GM12878 (cell line): Measurements from ENCODE around the gene ARL16. TPM values are rescaled to one million over a fixed set of nuclear protein-coding genes. Genes with fewer than 3 reads are reported as not detected.

ENCODE experiments used
- ATAC-seq: fragments of 200-7000 bp; cut with Tn5 transposase; 3 replicates; pipeline ENCODE4 v1.9.1; 2020; ENCODE audit warnings: mild to moderate bottlenecking, moderate library complexity
- BruUV-seq: library from RNA; stranded (reverse); fragments of 400-500 nt; replicated peaks from 2 replicates; lab custom pipeline; 2021; lab: Mats Ljungman, UMichigan
- CTCF ChIA-PET: fragments of 300-600 bp; sonication (Branson Sonifier 250); formaldehyde crosslinking; extraction: SDS; loops from one replicate; lab custom pipeline; 2021; ENCODE audit warnings: inconsistent platforms; lab: Yijun Ruan, JAX
- POLR2A ChIA-PET: fragments of 350-600 bp; formaldehyde crosslinking; extraction: SDS; loops from one replicate; lab custom pipeline; 2021; ENCODE audit warnings: inconsistent platforms; lab: Charles Lee
- RAD21 ChIA-PET: fragments of 300-600 bp; sonication (Branson Sonifier 250); formaldehyde crosslinking; loops from one replicate; lab custom pipeline; 2023; ENCODE audit warnings: antibody characterized with exemption; ENCODE audit not compliant: unreplicated experiment; lab: Charles Lee
- SMC1A ChIA-PET: fragments of 300-600 bp; sonication (Branson Sonifier 250); formaldehyde crosslinking; loops from one replicate; lab custom pipeline; 2023; ENCODE audit not compliant: unreplicated experiment, uncharacterized antibody; lab: Charles Lee
- DNase-seq: peaks from one replicate; pipeline ENCODE4 v3.0.0-alpha.2; 2011; ENCODE audit warnings: low read depth, low spot score
- FAIRE-seq: peaks from 3 replicates; lab custom pipeline; 2011; peaks lifted over from hg19 to GRCh38; lab: Jason Lieb, UNC
- H2AFZ ChIP-seq: 2 replicates; pipeline ENCODE4 v1.6.0; 2011; ENCODE audit warnings: low read depth, low read length, control low read depth; ENCODE audit not compliant: control insufficient read depth
- H3K27ac ChIP-seq: 2 replicates; pipeline ENCODE4 v1.5.1; 2011; ENCODE audit warnings: control low read depth; ENCODE audit not compliant: control insufficient read depth, insufficient read depth
- H3K27me3 ChIP-seq, 2 experiments: replicated peaks in 1 of 2; 2 replicates each; pipeline versions ENCODE4 v1.6.0 to v1.6.1; 2011; ENCODE audit warnings: low read length in 1 of 2; ENCODE audit not compliant: control insufficient read depth in 2 of 2, insufficient read depth in 2 of 2
- H3K36me3 ChIP-seq, 2 experiments: 2 replicates each; pipeline ENCODE4 v1.5.1; 2011; ENCODE audit warnings: low read length in 1 of 2; ENCODE audit not compliant: control insufficient read depth in 2 of 2, insufficient read depth in 2 of 2
- H3K4me1 ChIP-seq: 2 replicates; pipeline ENCODE4 v1.6.1; 2011; ENCODE audit warnings: mild to moderate bottlenecking, low read length, moderate library complexity, mixed read lengths; ENCODE audit not compliant: control insufficient read depth, insufficient read depth
- H3K4me2 ChIP-seq: 2 replicates; pipeline ENCODE4 v1.6.0; 2011; ENCODE audit warnings: control low read depth; ENCODE audit not compliant: control insufficient read depth, insufficient read depth
- H3K4me3 ChIP-seq: fragments of 200-600 bp; sonication (generic); 2 replicates; pipeline ENCODE4 v1.5.1; 2016
- H3K79me2 ChIP-seq: 2 replicates; pipeline ENCODE4 v1.6.0; 2011; ENCODE audit warnings: low read length; ENCODE audit not compliant: control insufficient read depth, insufficient read depth
- H3K9ac ChIP-seq: 2 replicates; pipeline ENCODE4 v1.8.0; 2011; ENCODE audit warnings: low read length, control low read depth, mixed read lengths; ENCODE audit not compliant: control insufficient read depth, insufficient read depth
- H3K9me3 ChIP-seq: replicated peaks from 3 replicates; pipeline ENCODE4 v1.5.1; 2011; ENCODE audit warnings: mild to moderate bottlenecking, low read length; ENCODE audit not compliant: control insufficient read depth, insufficient read depth
- H4K20me1 ChIP-seq: 2 replicates; pipeline ENCODE4 v1.6.0; 2011; ENCODE audit not compliant: control insufficient read depth, insufficient read depth
- ATF7 ChIP-seq: fragments of 450-650 bp; IDR thresholded peaks from 2 replicates; pipeline ENCODE4 v1.6.1; 2016; ENCODE audit warnings: low read depth, mild to moderate bottlenecking
- CBFB ChIP-seq: IDR thresholded peaks from 2 replicates; pipeline ENCODE4 v1.6.1; 2016; ENCODE audit warnings: antibody characterized with exemption, low read depth
- CHD1 ChIP-seq: IDR thresholded peaks from 2 replicates; pipeline ENCODE4 v1.6.1; 2012; ENCODE audit warnings: low read depth, low read length, improper control_type of control experiment
- HCFC1 ChIP-seq: fragments of 150-350 bp; IDR thresholded peaks from 2 replicates; pipeline ENCODE4 v1.6.1; 2014; ENCODE audit warnings: low read length
- MEF2A ChIP-seq: IDR thresholded peaks from 2 replicates; pipeline ENCODE4 v1.6.1; 2011; ENCODE audit warnings: low read depth, mild to moderate bottlenecking, low read length, moderate library complexity; ENCODE audit not compliant: insufficient read depth
- MEF2B ChIP-seq: fragments of 450-650 bp; IDR thresholded peaks from 2 replicates; pipeline ENCODE4 v1.6.1; 2018; ENCODE audit warnings: mild to moderate bottlenecking, moderate library complexity; ENCODE audit not compliant: partially characterized antibody, poor library complexity, severe bottlenecking
- NFYB ChIP-seq: IDR thresholded peaks from 2 replicates; pipeline ENCODE4 v1.6.1; 2011; ENCODE audit warnings: low read depth, mild to moderate bottlenecking, low read length, improper control_type of control experiment, moderate library complexity; ENCODE audit not compliant: insufficient read depth
- SMAD1 ChIP-seq: fragments of 450-650 bp; IDR thresholded peaks from 2 replicates; pipeline ENCODE4 v1.6.1; 2018; ENCODE audit warnings: mild to moderate bottlenecking, low read depth; ENCODE audit not compliant: partially characterized antibody
- SMARCA5 ChIP-seq: fragments of 450-650 bp; IDR thresholded peaks from 2 replicates; pipeline ENCODE4 v1.6.1; 2017; ENCODE audit warnings: mild to moderate bottlenecking
- STAT1 ChIP-seq: fragments of 450-650 bp; conservative IDR thresholded peaks from 2 replicates; pipeline ENCODE4 v1.6.1; 2014; ENCODE audit warnings: antibody characterized with exemption, mild to moderate bottlenecking
- ZNF274 ChIP-seq: IDR thresholded peaks from one replicate; pipeline ENCODE4 v1.8.0; 2011; ENCODE audit not compliant: insufficient read length, insufficient read depth
- WGBS: methylation state at CpG from one replicate; pipeline ENCODE4 v1.1.6; 2016; ENCODE audit warnings: low lambda C conversion rate; ENCODE audit not compliant: insufficient replicate concordance, insufficient coverage; ENCODE audit errors: missing lambda C conversion rate; 5-methylcytosine and 5-hydroxymethylcytosine counted together
- in situ Hi-C: fragments of 300-500 bp; cut with MboI; formaldehyde crosslinking; loops from 9 replicates; pipeline ENCODE4 v1.14.3; 2018; ENCODE audit warnings: mixed read lengths
- intact Hi-C: fragments of 100-400 bp; cut with micrococcal nuclease; formaldehyde crosslinking; loops from one replicate; pipeline ENCODE4 v1.14.2; 2022; ENCODE audit not compliant: unreplicated experiment
- polyA plus RNA-seq, 11 experiments: library from polyadenylated mRNA; depleted of rRNA in 4 of 11; unstranded in 6 of 11; stranded (reverse) in 5 of 11; fragments of >200 nt; fragmentation: Nextera tagmentation in 4 of 11; fragmentation: Illumina TruSeq in 1 of 11; extraction: Ambion mirVana in 4 of 11; extraction: Trizol in 1 of 11; gene quantifications; 1 replicate in 1 of 11; 2 replicates in 10 of 11; pipeline versions ENCODE4 v1.2.1 to v1.2.3, GENCODE V29; 2011 to 2016; ENCODE audit warnings: inconsistent platforms in 2 of 11, missing spikeins in 2 of 11, low read depth in 1 of 11
- total RNA-seq, 4 experiments: library from RNA; depleted of rRNA in 3 of 4; stranded (reverse); fragments of >200 nt in 3 of 4; fragmentation: Illumina TruSeq in 1 of 4; extraction: Trizol in 1 of 4; gene quantifications; 2 replicates each; pipeline versions ENCODE4 v1.2.1 to v1.2.3, GENCODE V29; 2013 to 2021
- TF ChIP-seq, protein P1 (sequence below): fragments of 450-650 bp; IDR thresholded peaks from 2 replicates; pipeline ENCODE4 v1.6.1; 2017; ENCODE audit warnings: mild to moderate bottlenecking, moderate library complexity
- TF ChIP-seq, protein P2 (sequence below): fragments of 450-650 bp; IDR thresholded peaks from 2 replicates; pipeline ENCODE4 v1.6.1; 2018; ENCODE audit warnings: borderline replicate concordance, mild to moderate bottlenecking; ENCODE audit not compliant: partially characterized antibody

The ARL16 gene
- total and polyA plus RNA-seq, 10 of the 15 experiments (the other 5 are each of a cell fraction or from before 2014, with no cell fraction given) = 4.7 to 47.6 (median 30.9) TPM

DNA sequence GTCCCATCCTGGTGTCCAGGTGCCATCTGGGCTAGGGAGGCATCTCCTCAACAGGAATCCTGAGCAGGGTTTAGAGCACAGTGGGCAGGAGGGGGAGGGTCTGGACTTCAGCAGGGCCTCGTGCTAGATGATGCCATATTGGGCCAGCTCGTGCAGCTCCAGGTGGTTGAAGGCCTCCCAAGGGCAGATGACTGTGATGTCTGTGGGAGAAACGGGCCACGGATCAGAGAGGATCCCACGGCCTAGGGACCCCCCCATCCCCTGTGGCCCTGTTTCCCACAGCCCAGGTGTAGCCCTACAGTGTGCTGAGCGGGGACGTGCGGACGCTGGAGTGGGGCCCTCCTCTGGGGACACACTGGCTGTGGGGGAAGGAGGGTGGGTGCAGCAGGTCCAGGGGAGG, 32.6 kb downstream of the ARL16 start:
- Histone ChIP-seq H3K27me3 (no peaks in the 10 kb centered on the region; a peak in 2 of 4 replicates), H3K9me3 (peaks cover 6% of the 10 kb centered on the region; the same call in 2 of the 3 replicates), H3K79me2 (no peaks in the 10 kb centered on the region), H3K9ac (no peak overlapping the region), H3K36me3 (no peaks in the 10 kb centered on the region), H3K4me3 (no peak overlapping the region), H2AFZ (no peak overlapping the region), H3K4me2 (no peak overlapping the region), H3K4me1 (0 out of 2 replicates have a peak, but pooled peaks cover 4% of the 10 kb centered on the region), H4K20me1 (no peaks in the 10 kb centered on the region), H3K27ac (no peak overlapping the region)
- ChIA-PET RAD21 (no interaction called here), SMC1A (no interaction called here), CTCF (no interaction called here), POLR2A (interaction anchor here (0.6 kb wide), 1 partner anchor 98 kb away, joined by 6 read pairs; no protein-coding TSS in a partner anchor)
- no TSS peak for BruUV-seq
- 44% methylated on average over 9 of the region's 9 CpGs for WGBS
- ATAC-seq (no peak), FAIRE-seq (no peak), DNase-seq (no peak)
- TF ChIP-seq ZNF274 (no peak), MEF2B (no peak), SMARCA5 (no peak), CHD1 (no peak), HCFC1 (no peak)
- in situ Hi-C loops = no loop called here
- intact Hi-C loops = no loop called here

DNA sequence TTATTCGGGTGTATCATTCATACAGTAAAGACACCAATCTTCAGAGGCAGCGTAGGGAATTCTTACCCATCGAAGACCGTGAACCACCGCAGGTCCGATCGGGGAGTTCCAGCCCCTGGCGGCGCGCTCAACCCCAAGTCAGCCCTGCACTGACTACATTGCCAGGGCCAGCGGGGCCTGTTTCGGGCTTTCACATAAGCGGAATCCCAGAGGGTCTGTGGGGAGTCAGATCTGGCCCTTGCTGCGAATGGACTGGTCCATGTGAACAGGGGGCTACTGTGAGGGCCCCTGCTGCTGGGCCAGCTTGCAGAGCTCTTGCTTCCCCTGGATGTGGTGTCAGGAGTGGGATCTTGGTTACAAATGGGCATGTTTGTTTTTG, 34.9 kb downstream of the ARL16 start:
- Histone ChIP-seq H3K27me3 (no peaks in the 10 kb centered on the region; a peak in 2 of 4 replicates), H4K20me1 (no peaks in the 10 kb centered on the region), H3K79me2 (no peaks in the 10 kb centered on the region), H3K4me3 (no peak overlapping the region), H3K36me3 (no peaks in the 10 kb centered on the region), H2AFZ (no peak overlapping the region), H3K4me2 (no peak overlapping the region), H3K9ac (no peak overlapping the region), H3K27ac (no peak overlapping the region), H3K9me3 (peaks cover 6% of the 10 kb centered on the region; the same call in 2 of the 3 replicates), H3K4me1 (0 out of 2 replicates have a peak, but pooled peaks cover 4% of the 10 kb centered on the region)
- RAD21 ChIA-PET = no interaction called here
- CTCF ChIA-PET = no interaction called here
- FAIRE-seq = no peak
- POLR2A ChIA-PET = no interaction called here
- intact Hi-C loops (no loop called here), in situ Hi-C loops (no loop called here)
- DNase-seq = no peak
- WGBS = 80% methylated on average over 14 of the region's 14 CpGs
- SMC1A ChIA-PET = no interaction called here
- BruUV-seq = no TSS peak
- ATAC-seq = no peak
- TF ChIP-seq, protein P1, sequence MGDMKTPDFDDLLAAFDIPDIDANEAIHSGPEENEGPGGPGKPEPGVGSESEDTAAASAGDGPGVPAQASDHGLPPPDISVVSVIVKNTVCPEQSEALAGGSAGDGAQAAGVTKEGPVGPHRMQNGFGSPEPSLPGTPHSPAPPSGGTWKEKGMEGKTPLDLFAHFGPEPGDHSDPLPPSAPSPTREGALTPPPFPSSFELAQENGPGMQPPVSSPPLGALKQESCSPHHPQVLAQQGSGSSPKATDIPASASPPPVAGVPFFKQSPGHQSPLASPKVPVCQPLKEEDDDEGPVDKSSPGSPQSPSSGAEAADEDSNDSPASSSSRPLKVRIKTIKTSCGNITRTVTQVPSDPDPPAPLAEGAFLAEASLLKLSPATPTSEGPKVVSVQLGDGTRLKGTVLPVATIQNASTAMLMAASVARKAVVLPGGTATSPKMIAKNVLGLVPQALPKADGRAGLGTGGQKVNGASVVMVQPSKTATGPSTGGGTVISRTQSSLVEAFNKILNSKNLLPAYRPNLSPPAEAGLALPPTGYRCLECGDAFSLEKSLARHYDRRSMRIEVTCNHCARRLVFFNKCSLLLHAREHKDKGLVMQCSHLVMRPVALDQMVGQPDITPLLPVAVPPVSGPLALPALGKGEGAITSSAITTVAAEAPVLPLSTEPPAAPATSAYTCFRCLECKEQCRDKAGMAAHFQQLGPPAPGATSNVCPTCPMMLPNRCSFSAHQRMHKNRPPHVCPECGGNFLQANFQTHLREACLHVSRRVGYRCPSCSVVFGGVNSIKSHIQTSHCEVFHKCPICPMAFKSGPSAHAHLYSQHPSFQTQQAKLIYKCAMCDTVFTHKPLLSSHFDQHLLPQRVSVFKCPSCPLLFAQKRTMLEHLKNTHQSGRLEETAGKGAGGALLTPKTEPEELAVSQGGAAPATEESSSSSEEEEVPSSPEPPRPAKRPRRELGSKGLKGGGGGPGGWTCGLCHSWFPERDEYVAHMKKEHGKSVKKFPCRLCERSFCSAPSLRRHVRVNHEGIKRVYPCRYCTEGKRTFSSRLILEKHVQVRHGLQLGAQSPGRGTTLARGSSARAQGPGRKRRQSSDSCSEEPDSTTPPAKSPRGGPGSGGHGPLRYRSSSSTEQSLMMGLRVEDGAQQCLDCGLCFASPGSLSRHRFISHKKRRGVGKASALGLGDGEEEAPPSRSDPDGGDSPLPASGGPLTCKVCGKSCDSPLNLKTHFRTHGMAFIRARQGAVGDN = no peak
- no peak for TF ChIP-seq MEF2A
- no peak for TF ChIP-seq NFYB
- no peak for TF ChIP-seq SMAD1
- TF ChIP-seq, protein P2, sequence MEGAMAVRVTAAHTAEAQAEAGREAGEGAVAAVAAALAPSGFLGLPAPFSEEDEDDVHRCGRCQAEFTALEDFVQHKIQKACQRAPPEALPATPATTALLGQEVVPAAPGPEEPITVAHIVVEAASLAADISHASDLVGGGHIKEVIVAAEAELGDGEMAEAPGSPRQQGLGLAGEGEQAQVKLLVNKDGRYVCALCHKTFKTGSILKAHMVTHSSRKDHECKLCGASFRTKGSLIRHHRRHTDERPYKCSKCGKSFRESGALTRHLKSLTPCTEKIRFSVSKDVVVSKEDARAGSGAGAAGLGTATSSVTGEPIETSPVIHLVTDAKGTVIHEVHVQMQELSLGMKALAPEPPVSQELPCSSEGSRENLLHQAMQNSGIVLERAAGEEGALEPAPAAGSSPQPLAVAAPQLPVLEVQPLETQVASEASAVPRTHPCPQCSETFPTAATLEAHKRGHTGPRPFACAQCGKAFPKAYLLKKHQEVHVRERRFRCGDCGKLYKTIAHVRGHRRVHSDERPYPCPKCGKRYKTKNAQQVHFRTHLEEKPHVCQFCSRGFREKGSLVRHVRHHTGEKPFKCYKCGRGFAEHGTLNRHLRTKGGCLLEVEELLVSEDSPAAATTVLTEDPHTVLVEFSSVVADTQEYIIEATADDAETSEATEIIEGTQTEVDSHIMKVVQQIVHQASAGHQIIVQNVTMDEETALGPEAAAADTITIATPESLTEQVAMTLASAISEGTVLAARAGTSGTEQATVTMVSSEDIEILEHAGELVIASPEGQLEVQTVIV = no peak
- no peak for TF ChIP-seq ATF7
- TF ChIP-seq STAT1 = no peak
- no peak for TF ChIP-seq CBFB
